ENCODE data around the gene ZBTB34. TPM values are rescaled to one million over a fixed set of nuclear protein-coding genes. Genes with fewer than 3 reads are reported as not detected.

Gene ZBTB34
- total RNA-seq, 4 donors from 2014 or later: 12.0 to 13.8 (median 13.1) TPM

DNA sequence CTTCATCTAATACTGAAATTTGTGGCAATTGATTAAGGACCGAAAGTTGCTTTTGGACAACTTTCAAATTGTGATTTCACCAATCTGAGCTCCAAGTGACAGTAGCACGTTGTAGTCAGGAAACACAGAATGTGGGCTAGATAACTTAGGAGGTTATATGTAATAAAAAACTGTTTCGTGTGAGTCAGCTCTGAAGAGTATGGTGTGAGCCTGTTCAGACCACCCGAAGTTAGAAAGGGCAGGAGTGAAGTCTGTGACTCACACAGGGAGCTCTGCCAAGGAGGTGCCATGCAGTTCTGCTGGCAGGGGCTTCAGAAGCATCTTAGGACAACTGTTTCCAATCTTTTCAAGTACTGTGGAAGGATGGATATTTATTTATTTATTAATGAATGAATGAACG, 16.4 kb upstream of the ZBTB34 start:
- no peak for TF ChIP-seq POLR2A (IDR thresholded peaks at IDR 0.05)
- TF ChIP-seq, protein P1, sequence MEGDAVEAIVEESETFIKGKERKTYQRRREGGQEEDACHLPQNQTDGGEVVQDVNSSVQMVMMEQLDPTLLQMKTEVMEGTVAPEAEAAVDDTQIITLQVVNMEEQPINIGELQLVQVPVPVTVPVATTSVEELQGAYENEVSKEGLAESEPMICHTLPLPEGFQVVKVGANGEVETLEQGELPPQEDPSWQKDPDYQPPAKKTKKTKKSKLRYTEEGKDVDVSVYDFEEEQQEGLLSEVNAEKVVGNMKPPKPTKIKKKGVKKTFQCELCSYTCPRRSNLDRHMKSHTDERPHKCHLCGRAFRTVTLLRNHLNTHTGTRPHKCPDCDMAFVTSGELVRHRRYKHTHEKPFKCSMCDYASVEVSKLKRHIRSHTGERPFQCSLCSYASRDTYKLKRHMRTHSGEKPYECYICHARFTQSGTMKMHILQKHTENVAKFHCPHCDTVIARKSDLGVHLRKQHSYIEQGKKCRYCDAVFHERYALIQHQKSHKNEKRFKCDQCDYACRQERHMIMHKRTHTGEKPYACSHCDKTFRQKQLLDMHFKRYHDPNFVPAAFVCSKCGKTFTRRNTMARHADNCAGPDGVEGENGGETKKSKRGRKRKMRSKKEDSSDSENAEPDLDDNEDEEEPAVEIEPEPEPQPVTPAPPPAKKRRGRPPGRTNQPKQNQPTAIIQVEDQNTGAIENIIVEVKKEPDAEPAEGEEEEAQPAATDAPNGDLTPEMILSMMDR (IDR thresholded peaks at IDR 0.05): no peak
- intact Hi-C loops (cut with DNase I; ENCODE audit: low total_unique reads): no loop called here
- no peak overlapping the region for H3K4me3 ChIP-seq (ENCODE audit: low read depth, poor library complexity, severe bottlenecking)
- no peak for DNase-seq (ENCODE audit: low spot score in 2 of 2)
- WGBS, 2 donors: 29 to 37% methylated on average over 5 of the region's 5 CpGs

GRCh38 chr9:126847051-126847450, 13.4 kb upstream of the ZBTB34 start:
- intact Hi-C loops (cut with DNase I; ENCODE audit: low total_unique reads): no loop called here
- DNase-seq (ENCODE audit: low spot score in 2 of 2): no peak
- TF ChIP-seq, protein P1 (IDR thresholded peaks at IDR 0.05): no peak
- no peak for TF ChIP-seq POLR2A (IDR thresholded peaks at IDR 0.05)
- 91 to 92% methylated on average over 8 of the region's 8 CpGs for WGBS, 2 donors
- no peak overlapping the region for H3K4me3 ChIP-seq (ENCODE audit: low read depth, poor library complexity, severe bottlenecking)

- TF ChIP-seq POLR2A (IDR thresholded peaks at IDR 0.05): no peak
- TF ChIP-seq, protein P1 (IDR thresholded peaks at IDR 0.05): no peak
- no peak for DNase-seq (ENCODE audit: low spot score in 2 of 2)
- no peak overlapping the region for H3K4me3 ChIP-seq (ENCODE audit: low read depth, poor library complexity, severe bottlenecking)
- 73 to 74% methylated on average over 8 of the region's 8 CpGs for WGBS, 2 donors
- intact Hi-C loops (cut with DNase I; ENCODE audit: low total_unique reads): no loop called here
Measured at GRCh38 chr9:126849591-126850225, 10.7 kb upstream of the ZBTB34 start.

DNA sequence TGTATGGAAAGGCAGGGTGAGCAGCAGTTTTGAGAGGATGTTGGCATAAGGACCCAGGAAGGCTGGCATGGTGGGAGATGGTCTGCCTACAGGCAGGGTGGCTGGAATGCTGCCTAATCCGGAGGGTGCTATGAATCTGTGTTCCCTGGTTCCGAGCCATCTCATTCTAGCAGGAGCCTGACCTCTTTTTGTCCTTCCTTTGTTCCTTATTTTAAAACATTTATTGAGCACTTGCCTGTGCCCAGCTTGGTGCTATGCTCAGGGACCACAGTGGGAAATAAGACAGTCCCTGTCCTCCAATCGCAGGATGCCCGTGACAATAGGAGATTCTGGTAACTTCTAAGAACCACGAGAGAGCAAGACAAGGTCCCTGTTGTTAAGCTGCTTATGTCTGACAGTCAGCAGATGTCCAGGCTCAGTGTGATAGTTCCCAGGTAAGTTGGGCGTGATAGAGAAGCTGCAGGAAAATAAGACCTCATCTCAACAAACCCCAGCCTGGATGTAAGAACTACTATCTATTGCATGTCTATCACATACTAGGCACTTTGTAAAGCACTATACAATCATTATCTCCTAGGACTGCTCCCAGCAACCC, 9.1 kb upstream of the ZBTB34 start:
- no peak for DNase-seq (ENCODE audit: low spot score in 2 of 2)
- H3K4me3 ChIP-seq (ENCODE audit: low read depth, poor library complexity, severe bottlenecking): no peak overlapping the region
- 77% methylated on average over 6 of the region's 6 CpGs for WGBS, 2 donors
- TF ChIP-seq, protein P1 (IDR thresholded peaks at IDR 0.05): no peak
- no peak for TF ChIP-seq POLR2A (IDR thresholded peaks at IDR 0.05)
- intact Hi-C loops (cut with DNase I; ENCODE audit: low total_unique reads): no loop called here

- DNase-seq (ENCODE audit: low spot score in 2 of 2): no peak
- 31 to 43% methylated on average over 3 of the region's 3 CpGs for WGBS, 2 donors
- no peak for TF ChIP-seq POLR2A (IDR thresholded peaks at IDR 0.05)
- TF ChIP-seq, protein P1 (IDR thresholded peaks at IDR 0.05): no peak
- no peak overlapping the region for H3K4me3 ChIP-seq (ENCODE audit: low read depth, poor library complexity, severe bottlenecking)
- intact Hi-C loops (cut with DNase I; ENCODE audit: low total_unique reads): no loop called here
Measured at GRCh38 chr9:126852086-126852688, 8.3 kb upstream of the ZBTB34 start.
